Upper lobe of left lung (tissue), 6 donors: ENCODE results near the gene EXT2. TPM values are rescaled to one million over a fixed set of nuclear protein-coding genes. Genes with fewer than 3 reads are reported as not detected.

Experiments
- ATAC-seq, 2 donors: fragments of 200-7000 bp; cut with Tn5 transposase; one replicate each; pipeline ENCODE4 v1.9.1; 2022; ENCODE audit warnings: mild to moderate bottlenecking in 2 of 2, moderate library complexity in 2 of 2; ENCODE audit not compliant: low FRiP score in 2 of 2
- DNase-seq, 2 donors: peaks; one replicate each; pipeline ENCODE4 v3.0.0-alpha.2; 2019 to 2020
- H3K27ac ChIP-seq, 4 donors: fragments of 200-600 bp; sonication (generic); one replicate each; pipeline ENCODE4 v1.5.1; 2016 to 2019
- H3K27me3 ChIP-seq, 4 donors: fragments of 200-600 bp; sonication (generic); one replicate each; pipeline ENCODE4 v1.5.1; 2017 to 2019
- H3K36me3 ChIP-seq, 4 donors: fragments of 200-600 bp; sonication (generic); one replicate each; pipeline ENCODE4 v1.5.1; 2016 to 2019
- H3K4me1 ChIP-seq, 4 donors: fragments of 200-600 bp; sonication (generic); one replicate each; pipeline ENCODE4 v1.5.1; 2018 to 2019
- H3K4me3 ChIP-seq, 4 donors: fragments of 200-600 bp; sonication (generic); one replicate each; pipeline ENCODE4 v1.5.1; 2017 to 2019; ENCODE audit warnings: mild to moderate bottlenecking in 2 of 4, moderate library complexity in 1 of 4
- H3K9me3 ChIP-seq, 4 donors: fragments of 200-600 bp; sonication (generic); one replicate each; pipeline ENCODE4 v1.5.1; 2018 to 2019
- EP300 ChIP-seq, 4 donors: sonication (generic); formaldehyde crosslinking; IDR thresholded peaks; one replicate each; pipeline ENCODE4 v1.5.1; 2017; ENCODE audit warnings: antibody characterized with exemption in 4 of 4, control low read depth in 2 of 4
- POLR2A ChIP-seq, 4 donors: fragments of 450-650 bp; IDR thresholded peaks; one replicate each; pipeline ENCODE4 v1.5.1; 2016 to 2017; ENCODE audit warnings: antibody characterized with exemption in 4 of 4, mild to moderate bottlenecking in 2 of 4
- POLR2AphosphoS5 ChIP-seq, 2 donors: sonication (generic); formaldehyde crosslinking; IDR thresholded peaks; one replicate each; pipeline ENCODE4 v1.5.1; 2017; ENCODE audit warnings: antibody characterized with exemption in 2 of 2
- WGBS, 2 donors: methylation state at CpG; one replicate each; pipeline ENCODE4 v1.1.5; 2017 to 2018; 5-methylcytosine and 5-hydroxymethylcytosine counted together
- total RNA-seq, 6 donors: library from RNA; depleted of rRNA in 4 of 6; stranded (reverse); fragments of >200 nt in 4 of 6; gene quantifications; one replicate each; pipeline versions ENCODE4 v1.1.0 to v1.2.1, GENCODE V29; 2016 to 2021
- TF ChIP-seq, protein P1 (sequence below), 6 experiments: fragments of 450-650 bp in 4 of 6; fragments of 200-600 bp in 2 of 6; sonication (generic) in 2 of 6; IDR thresholded peaks; one replicate each; pipeline ENCODE4 v1.5.1; 2016 to 2019; ENCODE audit warnings: antibody characterized with exemption in 6 of 6
- donor health status: DM: no; HTN: no; CAD: no; lungs with moderate emphysema.
- donor health status: DM: no; HTN: yes; CAD: no; lungs with severe emphysema.

The EXT2 gene
- total RNA-seq, 6 donors from 2014 or later = 45.3 to 64.0 (median 57.4) TPM

DNA sequence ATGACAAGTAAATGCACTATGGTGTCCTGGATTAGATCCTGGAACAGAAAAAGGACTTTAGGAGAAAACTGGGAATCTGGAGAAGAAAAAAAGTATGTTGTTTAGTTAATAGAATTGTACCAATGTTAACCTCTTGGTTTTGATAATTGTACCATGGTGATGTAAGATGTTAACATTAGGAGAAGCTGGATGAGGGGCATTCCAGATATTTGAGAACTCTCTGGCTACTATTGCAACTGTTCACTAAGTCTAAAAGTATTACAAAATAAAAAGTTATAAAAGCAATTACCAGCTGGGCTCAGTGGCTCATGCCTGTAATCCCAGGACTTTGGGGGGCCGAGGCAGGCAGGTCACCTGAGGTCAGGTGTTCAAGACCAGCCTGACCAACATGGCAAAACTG, 66.5 kb downstream of the EXT2 start:
- no peaks in the 10 kb centered on the region for H3K27me3 ChIP-seq
- H3K4me3 ChIP-seq = no peak overlapping the region
- H3K27ac ChIP-seq = no peak overlapping the region
- H3K9me3 ChIP-seq = peaks cover 0 to 2% (median 0%) of the 10 kb centered on the region in 4 donors
- TF ChIP-seq POLR2AphosphoS5 (IDR thresholded peaks at IDR 0.05) = no peak
- TF ChIP-seq EP300 (IDR thresholded peaks at IDR 0.05) = no peak
- TF ChIP-seq, protein P1, sequence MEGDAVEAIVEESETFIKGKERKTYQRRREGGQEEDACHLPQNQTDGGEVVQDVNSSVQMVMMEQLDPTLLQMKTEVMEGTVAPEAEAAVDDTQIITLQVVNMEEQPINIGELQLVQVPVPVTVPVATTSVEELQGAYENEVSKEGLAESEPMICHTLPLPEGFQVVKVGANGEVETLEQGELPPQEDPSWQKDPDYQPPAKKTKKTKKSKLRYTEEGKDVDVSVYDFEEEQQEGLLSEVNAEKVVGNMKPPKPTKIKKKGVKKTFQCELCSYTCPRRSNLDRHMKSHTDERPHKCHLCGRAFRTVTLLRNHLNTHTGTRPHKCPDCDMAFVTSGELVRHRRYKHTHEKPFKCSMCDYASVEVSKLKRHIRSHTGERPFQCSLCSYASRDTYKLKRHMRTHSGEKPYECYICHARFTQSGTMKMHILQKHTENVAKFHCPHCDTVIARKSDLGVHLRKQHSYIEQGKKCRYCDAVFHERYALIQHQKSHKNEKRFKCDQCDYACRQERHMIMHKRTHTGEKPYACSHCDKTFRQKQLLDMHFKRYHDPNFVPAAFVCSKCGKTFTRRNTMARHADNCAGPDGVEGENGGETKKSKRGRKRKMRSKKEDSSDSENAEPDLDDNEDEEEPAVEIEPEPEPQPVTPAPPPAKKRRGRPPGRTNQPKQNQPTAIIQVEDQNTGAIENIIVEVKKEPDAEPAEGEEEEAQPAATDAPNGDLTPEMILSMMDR (IDR thresholded peaks at IDR 0.05) = no peak
- no peak for TF ChIP-seq POLR2A (IDR thresholded peaks at IDR 0.05)
- peaks cover 0 to 6% (median 1%) of the 10 kb centered on the region in 4 donors for H3K36me3 ChIP-seq
- ATAC-seq (no peak), DNase-seq (no peak)
- no peaks in the 10 kb centered on the region for H3K4me1 ChIP-seq
- 100% methylated on average over 1 of the region's 1 CpG for WGBS, 2 donors

GRCh38 chr11:44162662-44163061, 67.2 kb downstream of the EXT2 start:
- H3K27me3 ChIP-seq = no peaks in the 10 kb centered on the region
- H3K4me1 ChIP-seq = no peaks in the 10 kb centered on the region
- H3K9me3 ChIP-seq = peaks cover 0 to 2% (median 0%) of the 10 kb centered on the region in 4 donors
- TF ChIP-seq, protein P1 (IDR thresholded peaks at IDR 0.05) = no peak
- TF ChIP-seq POLR2A (IDR thresholded peaks at IDR 0.05) (no peak), EP300 (IDR thresholded peaks at IDR 0.05) (no peak), POLR2AphosphoS5 (IDR thresholded peaks at IDR 0.05) (no peak)
- WGBS, 2 donors = 96 to 97% methylated on average over 2 of the region's 2 CpGs
- H3K4me3 ChIP-seq = no peak overlapping the region
- no peak for ATAC-seq
- no peak overlapping the region for H3K27ac ChIP-seq
- no peak for DNase-seq
- H3K36me3 ChIP-seq = peaks cover 0 to 2% (median under 1%) of the 10 kb centered on the region in 4 donors

DNA sequence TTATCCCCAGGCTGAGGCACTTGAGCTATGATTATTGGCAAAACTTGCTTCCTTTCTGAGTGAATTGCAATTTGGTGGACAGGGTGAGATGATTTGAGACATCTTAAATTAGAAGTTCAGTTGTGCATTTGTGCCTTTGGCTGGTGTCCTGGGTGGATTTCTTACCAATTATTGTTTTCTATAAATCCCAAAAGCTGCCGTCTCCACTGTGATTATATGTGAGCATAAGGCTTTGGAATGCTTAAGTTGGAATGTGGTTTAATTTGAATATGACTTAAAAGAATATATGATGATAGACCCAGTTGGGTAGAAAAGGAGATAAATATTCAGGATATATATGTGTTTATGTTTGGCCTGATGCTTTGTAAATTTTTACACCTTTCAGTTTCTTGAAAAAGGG, 70.0 kb downstream of the EXT2 start:
- 97 to 100% methylated on average over 1 of the region's 1 CpG for WGBS, 2 donors
- DNase-seq = no peak
- no peaks in the 10 kb centered on the region for H3K9me3 ChIP-seq
- TF ChIP-seq POLR2AphosphoS5 (IDR thresholded peaks at IDR 0.05) (no peak), EP300 (IDR thresholded peaks at IDR 0.05) (no peak), POLR2A (IDR thresholded peaks at IDR 0.05) (no peak)
- H3K27ac ChIP-seq = no peak overlapping the region
- no peak for ATAC-seq
- no peak overlapping the region for H3K4me3 ChIP-seq
- no peaks in the 10 kb centered on the region for H3K27me3 ChIP-seq
- H3K4me1 ChIP-seq = no peaks in the 10 kb centered on the region
- no peaks in the 10 kb centered on the region for H3K36me3 ChIP-seq

GRCh38 chr11:44167046-44167445, 71.6 kb downstream of the EXT2 start:
- Histone ChIP-seq H3K4me3 (no peak overlapping the region), H3K9me3 (no peaks in the 10 kb centered on the region), H3K27me3 (no peaks in the 10 kb centered on the region), H3K27ac (no peak overlapping the region), H3K36me3 (peaks cover 0 to 2% (median 0%) of the 10 kb centered on the region in 4 donors), H3K4me1 (no peaks in the 10 kb centered on the region)
- DNase-seq (no peak), ATAC-seq (no peak)
- 68 to 77% methylated on average over 2 of the region's 2 CpGs for WGBS, 2 donors
- TF ChIP-seq POLR2A (IDR thresholded peaks at IDR 0.05) (no peak), EP300 (IDR thresholded peaks at IDR 0.05) (no peak), POLR2AphosphoS5 (IDR thresholded peaks at IDR 0.05) (no peak)
- TF ChIP-seq, protein P1 (IDR thresholded peaks at IDR 0.05) = no peak

DNA sequence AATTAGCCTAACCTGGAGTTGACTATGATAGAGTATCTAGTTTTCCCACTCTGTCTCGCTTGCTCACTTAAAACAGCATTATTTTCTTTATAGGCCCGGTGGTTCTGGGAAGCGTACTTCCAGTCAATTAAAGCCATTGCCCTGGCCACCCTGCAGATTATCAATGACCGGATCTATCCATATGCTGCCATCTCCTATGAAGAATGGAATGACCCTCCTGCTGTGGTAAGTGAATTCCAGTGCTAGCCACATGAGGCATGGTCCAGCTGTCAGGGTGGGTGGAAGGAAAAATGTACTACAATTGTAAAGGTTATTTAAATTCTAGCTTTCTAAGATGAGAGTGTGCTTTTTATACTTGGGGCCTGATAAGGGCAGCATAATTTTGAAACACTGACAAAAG, 76.0 kb downstream of the EXT2 start:
- Histone ChIP-seq H3K9me3 (no peaks in the 10 kb centered on the region), H3K4me1 (no peaks in the 10 kb centered on the region), H3K27ac (no peak overlapping the region), H3K27me3 (no peaks in the 10 kb centered on the region), H3K4me3 (no peak overlapping the region), H3K36me3 (peaks cover 0 to 8% (median 0%) of the 10 kb centered on the region in 4 donors)
- TF ChIP-seq EP300 (IDR thresholded peaks at IDR 0.05) (no peak), POLR2A (IDR thresholded peaks at IDR 0.05) (no peak), POLR2AphosphoS5 (IDR thresholded peaks at IDR 0.05) (no peak)
- TF ChIP-seq, protein P1 (IDR thresholded peaks at IDR 0.05) = no peak
- 86 to 91% methylated on average over 4 of the region's 4 CpGs for WGBS, 2 donors
- DNase-seq (no peak), ATAC-seq (no peak)
